ENCODE data around the gene ABCG8.
A peak's percentile ranks its signal among the peaks of the same experiment; 100 is the strongest.

Gene ABCG8

GRCh38 chr2:43838560-43839267 lies at the start of gene ABCG8, which contains the start of gene ABCG5:
TSS of gene ABCG8 (plus strand) at chr2:43838971. CDS start at chr2:43839054, 83 bp downstream.
TSS of gene ABCG5 (minus strand) at chr2:43838839. CDS start at chr2:43838679, 160 bp downstream.
- Mint-ChIP-seq H3K36me3 (ENCODE audit: low read depth) (no peaks in the 10 kb centered on the region), H3K4me1 (ENCODE audit: low read depth) (no peaks in the 10 kb centered on the region), H3K9me3 (no peaks in the 10 kb centered on the region), H3K4me3 (no peak within 1 kb of the TSS), H3K27me3 (no peaks in the 10 kb centered on the region), H3K27ac (no peak within 1 kb of the TSS)

DNA sequence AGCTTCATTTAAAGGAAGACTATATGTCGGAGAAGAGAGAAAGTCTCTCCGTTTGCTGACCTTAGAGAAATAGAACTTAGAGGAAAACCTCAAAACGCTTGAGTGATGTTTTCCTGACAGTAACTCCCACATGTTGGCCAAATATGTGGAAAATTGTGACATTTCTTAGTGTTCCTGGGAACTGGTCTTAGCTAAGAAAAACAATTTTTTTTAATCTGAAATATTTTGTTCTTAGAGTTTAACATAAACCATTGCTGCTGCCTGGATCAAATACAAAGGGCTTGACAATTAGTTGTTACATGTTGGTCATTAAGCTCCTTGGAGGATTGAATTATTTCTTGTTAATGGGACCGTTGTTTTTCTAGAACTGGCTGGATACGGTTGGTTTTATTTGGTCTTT lies 48.6 kb upstream of the ABCG8 start:
- Mint-ChIP-seq H3K4me3 (no peak overlapping the region), H3K27ac (peak overlapping the region; percentile 58), H3K4me1 (ENCODE audit: low read depth) (peaks cover 47% of the 10 kb centered on the region), H3K36me3 (ENCODE audit: low read depth) (peaks cover 36% of the 10 kb centered on the region), H3K9me3 (no peaks in the 10 kb centered on the region), H3K27me3 (no peaks in the 10 kb centered on the region)

DNA sequence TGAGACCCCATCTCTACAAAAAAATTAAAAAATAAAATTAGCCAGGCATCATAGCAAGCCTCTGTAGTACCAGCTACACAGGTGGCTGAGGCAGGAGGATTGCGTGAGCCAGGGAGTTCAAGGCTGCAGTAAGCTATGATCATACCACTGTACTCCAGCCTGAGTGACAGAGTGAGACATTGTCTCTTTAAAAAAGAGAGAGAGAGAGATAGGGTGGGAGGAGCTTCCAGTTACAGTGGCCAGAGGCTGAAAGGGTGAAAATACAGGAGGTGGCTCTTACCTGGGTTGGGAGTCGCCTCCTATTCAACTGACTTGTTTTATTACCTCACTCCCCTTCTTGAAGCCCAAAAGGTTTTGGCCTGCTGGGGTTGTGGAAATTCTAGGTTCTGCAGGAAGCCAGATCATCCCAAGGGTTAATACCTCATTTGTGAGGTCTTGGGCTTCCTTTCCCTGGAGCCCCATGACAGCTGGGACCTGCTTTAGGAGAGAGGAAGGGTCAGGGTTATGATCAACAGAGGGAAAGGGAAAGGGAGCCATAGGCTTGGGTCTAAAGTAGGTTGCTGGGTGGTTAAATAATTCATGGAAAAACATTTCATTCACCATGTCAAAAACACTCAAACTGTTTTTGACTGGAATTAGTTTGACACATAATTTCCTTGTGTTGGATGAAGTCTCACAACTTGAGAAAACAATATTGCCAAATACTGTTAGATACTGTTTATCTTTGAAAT lies 47.6 kb upstream of the ABCG8 start:
- Mint-ChIP-seq H3K9me3 (no peaks in the 10 kb centered on the region), H3K27me3 (no peaks in the 10 kb centered on the region), H3K27ac (peak overlapping the region; percentile 37), H3K4me1 (ENCODE audit: low read depth) (peaks cover 47% of the 10 kb centered on the region), H3K36me3 (ENCODE audit: low read depth) (peaks cover 36% of the 10 kb centered on the region), H3K4me3 (no peak overlapping the region)

DNA sequence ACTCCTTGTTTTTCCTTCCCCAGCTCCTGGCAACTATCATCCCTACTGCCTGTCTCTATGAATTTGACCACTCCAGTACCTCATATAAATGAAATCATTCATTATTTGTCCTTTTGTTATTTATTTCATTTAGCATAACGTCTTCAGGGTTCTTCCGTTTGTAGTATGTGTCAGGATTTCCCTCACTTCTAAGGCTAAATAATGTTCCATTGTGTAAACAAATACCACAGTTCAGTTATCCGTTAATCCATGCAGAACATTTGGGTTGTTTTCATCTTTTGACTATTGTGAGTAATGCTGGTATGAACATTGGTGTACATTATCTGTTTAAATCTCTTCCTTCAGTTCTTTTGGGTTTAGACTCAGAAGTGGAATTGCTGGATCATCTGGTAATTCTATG lies 46.1 kb upstream of the ABCG8 start:
- Mint-ChIP-seq H3K9me3 (no peaks in the 10 kb centered on the region), H3K4me3 (no peak overlapping the region), H3K4me1 (ENCODE audit: low read depth) (peaks cover 38% of the 10 kb centered on the region), H3K36me3 (ENCODE audit: low read depth) (peaks cover 36% of the 10 kb centered on the region), H3K27me3 (no peaks in the 10 kb centered on the region), H3K27ac (no peak overlapping the region)

DNA sequence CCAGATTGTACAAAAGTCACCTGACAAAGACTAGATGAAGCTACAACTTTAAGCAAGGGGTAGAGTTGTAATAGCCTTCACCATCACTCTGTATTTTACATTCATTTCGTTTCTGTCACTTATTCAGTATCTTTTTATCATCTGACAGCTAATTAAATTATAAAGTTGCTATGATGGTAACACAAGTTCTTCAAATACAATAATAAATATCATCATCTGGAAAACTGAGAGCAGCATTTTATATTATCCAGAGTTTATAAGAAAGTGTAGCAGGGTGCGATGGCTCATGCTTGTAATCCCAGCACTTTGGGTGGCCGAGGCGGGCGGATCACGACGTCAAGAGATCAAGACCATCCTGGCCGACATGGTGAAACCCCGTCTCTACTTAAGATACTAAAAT lies 43.8 kb upstream of the ABCG8 start:
- H3K27ac Mint-ChIP-seq: no peak overlapping the region
- H3K27me3 Mint-ChIP-seq: no peaks in the 10 kb centered on the region
- peaks cover 28% of the 10 kb centered on the region for H3K36me3 Mint-ChIP-seq (ENCODE audit: low read depth)
- no peak overlapping the region for H3K4me3 Mint-ChIP-seq
- peaks cover 15% of the 10 kb centered on the region for H3K4me1 Mint-ChIP-seq (ENCODE audit: low read depth)
- H3K9me3 Mint-ChIP-seq: no peaks in the 10 kb centered on the region

GRCh38 chr2:43796206-43796605 lies 42.6 kb upstream of the ABCG8 start:
- Mint-ChIP-seq H3K36me3 (ENCODE audit: low read depth) (peaks cover 16% of the 10 kb centered on the region), H3K27ac (no peak overlapping the region), H3K4me3 (no peak overlapping the region), H3K9me3 (no peaks in the 10 kb centered on the region), H3K27me3 (no peaks in the 10 kb centered on the region), H3K4me1 (ENCODE audit: low read depth) (peaks cover 3% of the 10 kb centered on the region)

GRCh38 chr2:43798300-43798699 lies 40.5 kb upstream of the ABCG8 start:
- no peaks in the 10 kb centered on the region for H3K9me3 Mint-ChIP-seq
- peaks cover 7% of the 10 kb centered on the region for H3K36me3 Mint-ChIP-seq (ENCODE audit: low read depth)
- H3K4me3 Mint-ChIP-seq: no peak overlapping the region
- H3K4me1 Mint-ChIP-seq (ENCODE audit: low read depth): no peaks in the 10 kb centered on the region
- no peak overlapping the region for H3K27ac Mint-ChIP-seq
- H3K27me3 Mint-ChIP-seq: no peaks in the 10 kb centered on the region

GRCh38 chr2:43800894-43801293 lies 37.9 kb upstream of the ABCG8 start:
- Mint-ChIP-seq H3K4me3 (no peak overlapping the region), H3K27ac (no peak overlapping the region), H3K9me3 (no peaks in the 10 kb centered on the region), H3K4me1 (ENCODE audit: low read depth) (no peaks in the 10 kb centered on the region), H3K27me3 (no peaks in the 10 kb centered on the region), H3K36me3 (ENCODE audit: low read depth) (peaks cover 10% of the 10 kb centered on the region)

DNA sequence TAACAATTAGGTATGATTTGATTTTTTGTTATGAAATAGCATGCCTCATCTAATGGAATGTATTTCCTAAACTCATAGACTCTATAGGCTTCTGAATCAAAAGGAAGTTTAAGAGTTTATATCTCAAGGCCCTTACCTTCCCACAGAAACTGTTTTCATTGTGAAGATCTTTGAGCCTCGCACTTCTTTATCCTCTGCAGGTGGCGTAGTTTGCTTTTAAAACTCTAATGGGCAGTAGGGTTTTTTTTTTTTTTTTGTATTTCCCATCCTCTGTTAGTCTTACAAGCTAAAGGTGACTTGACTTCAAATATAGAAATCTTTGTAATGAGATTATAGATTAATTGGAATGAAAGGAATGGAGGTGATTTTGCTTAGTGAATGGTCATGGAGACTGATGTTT lies 36.6 kb upstream of the ABCG8 start:
- no peak overlapping the region for H3K27ac Mint-ChIP-seq
- H3K27me3 Mint-ChIP-seq: no peaks in the 10 kb centered on the region
- H3K36me3 Mint-ChIP-seq (ENCODE audit: low read depth): peaks cover 10% of the 10 kb centered on the region
- H3K4me1 Mint-ChIP-seq (ENCODE audit: low read depth): no peaks in the 10 kb centered on the region
- H3K9me3 Mint-ChIP-seq: no peaks in the 10 kb centered on the region
- no peak overlapping the region for H3K4me3 Mint-ChIP-seq

- no peaks in the 10 kb centered on the region for H3K9me3 Mint-ChIP-seq
- no peaks in the 10 kb centered on the region for H3K27me3 Mint-ChIP-seq
- H3K4me1 Mint-ChIP-seq (ENCODE audit: low read depth): no peaks in the 10 kb centered on the region
- H3K36me3 Mint-ChIP-seq (ENCODE audit: low read depth): peaks cover 10% of the 10 kb centered on the region
- no peak overlapping the region for H3K4me3 Mint-ChIP-seq
- no peak overlapping the region for H3K27ac Mint-ChIP-seq
Observed at GRCh38 chr2:43803113-43803512, 35.7 kb upstream of the ABCG8 start.

GRCh38 chr2:43806719-43807031 lies 32.1 kb upstream of the ABCG8 start:
- Mint-ChIP-seq H3K9me3 (no peaks in the 10 kb centered on the region), H3K4me1 (ENCODE audit: low read depth) (no peaks in the 10 kb centered on the region), H3K27me3 (no peaks in the 10 kb centered on the region), H3K27ac (no peak overlapping the region), H3K4me3 (no peak overlapping the region), H3K36me3 (ENCODE audit: low read depth) (peaks cover 10% of the 10 kb centered on the region)

DNA sequence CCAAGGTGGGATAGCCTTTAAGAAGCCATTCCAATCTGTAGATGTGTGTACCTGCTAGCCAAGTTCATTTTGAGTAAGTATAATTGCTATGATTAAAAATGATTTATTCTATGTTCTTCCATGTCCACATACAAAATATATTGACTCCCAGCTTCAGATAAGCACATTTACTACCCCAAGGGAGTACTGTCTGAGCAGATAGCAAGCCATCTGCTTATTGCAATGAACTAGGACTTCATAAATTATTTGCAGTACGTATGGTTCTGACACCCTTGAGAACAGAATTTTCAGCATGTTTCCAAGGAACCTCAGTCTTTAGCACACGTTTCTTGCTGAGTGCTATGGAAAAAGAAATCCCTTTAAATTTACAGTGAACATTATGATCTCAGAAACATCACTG lies 28.3 kb upstream of the ABCG8 start:
- no peak overlapping the region for H3K27ac Mint-ChIP-seq
- no peaks in the 10 kb centered on the region for H3K9me3 Mint-ChIP-seq
- H3K27me3 Mint-ChIP-seq: no peaks in the 10 kb centered on the region
- H3K4me1 Mint-ChIP-seq (ENCODE audit: low read depth): no peaks in the 10 kb centered on the region
- H3K36me3 Mint-ChIP-seq (ENCODE audit: low read depth): no peaks in the 10 kb centered on the region
- H3K4me3 Mint-ChIP-seq: no peak overlapping the region

DNA sequence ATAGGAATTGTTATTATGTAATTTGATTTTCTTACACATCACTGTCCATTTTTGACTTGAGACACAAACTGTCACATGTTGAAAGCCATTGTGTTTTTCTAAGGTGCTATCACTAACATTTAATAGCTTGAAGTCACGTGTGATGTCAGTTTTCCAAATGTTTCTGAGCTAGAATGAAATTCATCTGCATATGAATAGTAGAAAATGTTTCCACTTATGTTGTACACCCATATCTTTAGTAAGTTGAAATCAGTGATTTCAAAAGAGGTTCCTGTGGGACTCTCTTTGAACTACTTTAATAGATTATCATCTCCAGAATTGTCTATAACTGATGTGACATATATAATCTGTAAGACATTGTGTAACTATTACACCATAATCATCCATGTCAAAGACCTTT lies 27.9 kb upstream of the ABCG8 start:
- H3K27me3 Mint-ChIP-seq: no peaks in the 10 kb centered on the region
- no peaks in the 10 kb centered on the region for H3K9me3 Mint-ChIP-seq
- H3K36me3 Mint-ChIP-seq (ENCODE audit: low read depth): no peaks in the 10 kb centered on the region
- no peak overlapping the region for H3K4me3 Mint-ChIP-seq
- H3K27ac Mint-ChIP-seq: no peak overlapping the region
- no peaks in the 10 kb centered on the region for H3K4me1 Mint-ChIP-seq (ENCODE audit: low read depth)

GRCh38 chr2:43812006-43812405 lies 26.8 kb upstream of the ABCG8 start:
- Mint-ChIP-seq H3K4me1 (ENCODE audit: low read depth) (no peaks in the 10 kb centered on the region), H3K9me3 (no peaks in the 10 kb centered on the region), H3K27ac (no peak overlapping the region), H3K4me3 (no peak overlapping the region), H3K36me3 (ENCODE audit: low read depth) (no peaks in the 10 kb centered on the region), H3K27me3 (no peaks in the 10 kb centered on the region)

GRCh38 chr2:43812947-43813346 lies 25.8 kb upstream of the ABCG8 start:
- Mint-ChIP-seq H3K27ac (no peak overlapping the region), H3K9me3 (no peaks in the 10 kb centered on the region), H3K36me3 (ENCODE audit: low read depth) (no peaks in the 10 kb centered on the region), H3K27me3 (no peaks in the 10 kb centered on the region), H3K4me3 (no peak overlapping the region), H3K4me1 (ENCODE audit: low read depth) (no peaks in the 10 kb centered on the region)

DNA sequence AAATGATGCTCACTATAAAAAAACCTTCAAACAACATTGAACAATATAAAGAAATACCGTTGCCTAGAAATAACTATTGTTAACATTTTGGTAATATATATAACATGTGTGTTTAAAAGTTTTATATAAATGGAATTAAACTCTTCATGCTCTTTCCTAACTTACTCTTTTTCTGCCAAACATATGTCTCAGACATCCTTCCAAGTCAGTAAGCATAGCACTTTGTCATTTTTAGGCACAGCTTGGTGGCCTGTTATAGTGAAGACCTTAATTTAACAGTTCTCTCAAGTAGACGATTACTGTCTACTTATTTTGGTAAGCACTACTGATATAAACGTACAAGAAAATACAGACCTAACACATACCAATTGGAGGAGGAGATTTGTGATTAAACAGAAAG lies 24.1 kb upstream of the ABCG8 start:
- Mint-ChIP-seq H3K9me3 (no peaks in the 10 kb centered on the region), H3K27ac (no peak overlapping the region), H3K27me3 (peaks cover under 1% of the 10 kb centered on the region), H3K36me3 (ENCODE audit: low read depth) (no peaks in the 10 kb centered on the region), H3K4me3 (no peak overlapping the region), H3K4me1 (ENCODE audit: low read depth) (peaks cover 12% of the 10 kb centered on the region)
